SIG-M5 treated with dmso at 0.1 percent for 504 hours (cell line): Measurements from ENCODE around the gene OR6C6.
"Not testable (repeated sequence)": the region's sequence is repeated elsewhere in the genome, so short reads cannot be mapped to it uniquely, and the experiment has no call there.

Source experiments
- DNase-seq: peaks from one replicate; lab custom pipeline; 2025; ENCODE audit not compliant: unreplicated experiment; lab: John Stamatoyannopoulos, UW

OR6C6 gene

DNA sequence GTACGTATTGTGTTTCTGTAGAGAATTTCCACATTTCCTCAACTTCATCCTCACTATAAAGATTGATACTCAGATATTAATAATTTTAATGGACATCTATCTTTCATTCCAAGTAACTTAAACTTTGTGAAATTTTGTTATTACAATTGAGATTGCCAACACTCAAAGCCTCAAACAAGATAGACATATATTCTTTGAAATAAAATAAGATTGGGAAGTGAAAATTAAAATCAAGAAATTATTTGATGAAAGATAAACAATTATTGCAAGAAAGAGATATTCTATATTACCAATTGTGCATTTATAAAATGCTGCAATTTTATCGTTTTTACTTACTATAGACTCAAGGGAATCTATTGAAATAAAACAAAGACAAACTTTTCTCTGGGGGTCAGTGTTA, at the start of gene OR6C6:
OR6C6 (minus strand) TSS at position 101 of the 400 bp plus-strand sequence. CDS start 1,337 bp downstream, outside the sequence.
- no peak for DNase-seq

DNA sequence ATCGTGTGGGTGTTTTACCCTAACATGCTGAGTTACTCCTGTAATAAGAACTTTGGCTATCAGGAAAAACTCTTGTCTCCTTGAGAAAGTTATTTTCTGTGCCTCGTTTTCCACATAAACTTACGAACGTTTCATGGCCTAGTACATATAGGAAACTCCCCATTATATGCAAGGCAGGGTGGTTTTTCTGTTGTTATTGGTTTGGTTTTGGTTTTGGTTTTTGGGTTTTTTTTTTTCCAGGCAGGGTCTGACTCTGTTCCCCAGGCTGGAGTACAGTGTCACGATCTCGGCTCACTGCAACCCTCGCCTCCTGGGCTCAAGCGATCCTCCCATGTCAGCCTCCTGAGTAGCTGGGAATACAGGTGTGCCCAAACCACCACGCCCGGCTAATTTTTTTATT, 39.6 kb upstream of the OR6C6 start:
- no peak for DNase-seq

DNA sequence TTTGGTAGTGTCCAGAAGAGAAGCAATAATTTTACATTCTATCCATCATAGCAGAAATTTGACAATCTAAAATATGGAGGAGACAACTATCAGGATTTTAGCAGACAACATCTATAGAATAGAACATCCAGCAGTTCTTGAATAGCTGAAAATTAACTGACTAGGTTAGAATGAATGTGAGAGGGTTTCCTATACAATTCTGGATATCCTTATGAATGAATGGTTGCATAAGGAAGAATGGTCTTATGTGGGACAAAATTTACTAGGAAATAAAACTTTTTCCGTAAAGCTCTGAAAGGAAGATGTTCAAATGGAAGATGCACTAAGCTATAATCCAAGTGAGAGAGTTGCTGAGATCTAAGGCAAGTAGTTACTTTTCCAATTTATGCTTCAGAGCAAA, 34.1 kb upstream of the OR6C6 start, which contains the start of gene OR6C3:
OR6C3 (plus strand) TSS at position 301 of the 400 bp plus-strand sequence. CDS start 955 bp downstream, outside the sequence.
- DNase-seq, result no peak

DNA sequence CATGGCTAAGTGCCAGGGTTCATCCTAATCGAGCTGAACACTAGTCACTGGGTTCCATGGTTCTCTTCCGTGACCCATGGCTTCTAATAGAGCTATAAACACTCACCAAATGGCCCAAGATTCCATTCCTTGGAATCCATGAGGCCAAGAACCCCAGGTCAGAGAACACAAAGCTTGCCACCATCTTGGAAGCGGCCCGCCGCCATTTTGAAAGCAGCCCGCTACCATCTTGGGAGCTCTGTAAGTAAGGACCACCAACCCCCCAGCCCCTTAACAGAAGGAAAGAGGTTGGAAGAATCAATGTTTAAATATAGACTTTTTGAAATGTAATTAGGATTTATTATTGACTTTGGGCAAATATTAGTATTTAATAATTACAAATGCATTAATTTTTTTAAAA, 29.4 kb upstream of the OR6C6 start:
- not testable (repeated sequence) for DNase-seq

DNA sequence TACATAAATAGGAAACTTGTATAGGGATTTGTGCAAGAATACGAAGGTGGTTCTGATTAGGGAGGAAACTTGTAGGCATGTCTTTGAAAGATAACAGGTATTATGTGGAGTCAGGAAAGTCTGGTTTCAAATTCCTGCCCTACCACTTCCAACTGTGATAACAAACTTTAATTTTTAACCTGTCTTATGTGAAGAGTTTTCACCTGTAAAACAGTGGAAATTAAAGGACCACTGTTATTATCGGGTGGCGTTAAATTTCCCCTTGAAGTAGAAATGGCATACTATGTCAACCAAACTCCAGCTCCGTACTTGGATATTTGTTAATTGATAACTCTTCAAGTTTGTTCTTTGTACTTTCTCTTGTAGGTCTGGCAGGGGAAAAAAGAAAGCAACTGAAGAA, 23.8 kb upstream of the OR6C6 start:
- DNase-seq, result no peak

DNA sequence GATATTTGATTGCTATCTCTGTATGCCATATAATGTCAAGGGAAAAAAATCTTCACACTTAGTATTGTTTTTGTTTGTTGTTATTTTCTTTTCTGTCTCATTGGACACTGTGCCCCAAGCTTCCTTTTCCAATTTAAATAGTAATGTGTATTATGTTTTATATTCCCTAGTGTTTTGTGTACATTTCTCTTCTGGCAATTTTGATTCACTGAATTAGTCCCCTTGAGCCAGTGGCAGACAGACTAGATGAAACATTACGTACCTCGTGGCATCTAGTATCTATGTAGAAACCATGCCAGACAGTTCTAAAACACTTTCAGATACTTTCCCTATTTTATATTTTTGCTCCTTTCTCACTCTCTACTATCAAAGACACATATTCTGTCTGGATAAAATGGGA, 17.7 kb upstream of the OR6C6 start, which contains the start of gene OR6C1:
OR6C1 (plus strand) TSS at position 301 of the 400 bp plus-strand sequence. CDS start 6,257 bp downstream, outside the sequence.
- no peak for DNase-seq

DNA sequence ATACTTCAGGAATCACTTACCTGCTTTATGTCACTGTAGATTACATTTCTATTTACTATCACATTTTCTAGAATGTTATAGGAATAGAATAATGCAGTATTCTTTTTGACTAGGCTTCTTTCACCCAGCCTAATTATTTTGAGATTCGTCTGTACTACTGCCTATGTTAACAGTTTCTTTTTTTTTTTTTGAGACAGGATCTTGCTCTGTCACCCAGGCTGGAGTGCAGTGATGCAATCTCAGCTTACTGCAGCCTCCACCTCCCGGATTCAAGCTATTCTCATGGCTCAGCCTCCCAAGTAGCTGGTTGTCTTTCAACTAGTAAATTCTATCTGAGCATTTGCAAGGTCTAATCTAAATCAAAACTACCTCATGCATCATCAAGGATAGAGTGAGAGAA, 6.4 kb downstream of the OR6C6 start:
- DNase-seq, result no peak

DNA sequence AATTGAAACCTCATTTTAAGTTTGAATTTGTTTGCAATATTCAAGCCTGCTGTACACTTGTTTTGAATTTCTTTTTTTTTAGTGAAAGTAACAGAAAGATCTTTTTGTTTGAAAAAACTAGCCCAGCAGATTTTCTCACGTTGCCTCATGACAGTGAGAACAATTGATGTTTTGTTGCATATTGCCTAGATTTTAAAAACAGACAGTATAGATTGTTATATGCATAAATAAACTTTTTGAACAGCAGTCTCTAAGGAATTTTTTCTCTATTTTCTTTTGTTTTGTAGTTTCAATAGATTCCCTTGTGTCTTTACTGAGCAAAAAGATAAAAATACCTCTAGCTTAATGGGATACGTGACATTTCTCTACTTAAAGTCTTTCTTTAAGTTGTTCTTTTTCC, 15.4 kb downstream of the OR6C6 start:
- no peak for DNase-seq

DNA sequence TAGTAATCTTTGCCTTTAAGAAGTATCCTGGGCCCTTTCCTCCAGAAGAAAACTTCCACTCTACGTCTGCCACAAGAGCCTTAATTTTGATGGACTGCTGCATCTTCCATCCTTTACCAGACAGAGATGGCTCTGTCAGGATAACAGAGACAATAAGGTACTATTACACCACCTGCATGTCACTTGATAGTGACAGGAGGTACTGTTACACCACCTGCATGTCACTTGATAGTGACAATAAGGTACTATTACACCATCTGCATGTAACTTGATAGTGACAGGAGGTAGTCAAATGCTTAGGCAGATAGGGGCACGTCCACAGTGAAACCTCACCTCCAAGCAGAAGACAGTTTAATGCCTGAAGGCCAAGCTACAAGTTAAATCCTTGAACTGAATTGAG, 38.1 kb downstream of the OR6C6 start:
- DNase-seq, result no peak

DNA sequence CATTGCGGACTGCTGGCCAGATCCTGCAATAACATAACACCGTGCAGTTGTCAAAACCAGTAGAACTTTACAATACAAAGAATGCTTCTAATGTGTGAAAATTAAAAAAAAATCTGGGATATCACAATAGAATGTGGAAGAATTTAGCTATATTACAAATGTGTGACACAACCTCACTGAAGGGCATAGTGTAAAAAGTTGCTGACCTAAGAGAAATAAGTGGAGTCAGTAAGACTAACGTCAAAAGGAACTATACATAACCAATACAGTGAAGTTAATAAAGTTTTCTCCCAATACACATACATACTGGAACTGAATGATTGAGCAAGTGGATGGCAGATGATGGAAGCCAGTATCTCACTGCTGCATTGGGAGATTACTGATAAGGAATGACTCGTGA, 39.5 kb downstream of the OR6C6 start:
- no peak for DNase-seq

DNA sequence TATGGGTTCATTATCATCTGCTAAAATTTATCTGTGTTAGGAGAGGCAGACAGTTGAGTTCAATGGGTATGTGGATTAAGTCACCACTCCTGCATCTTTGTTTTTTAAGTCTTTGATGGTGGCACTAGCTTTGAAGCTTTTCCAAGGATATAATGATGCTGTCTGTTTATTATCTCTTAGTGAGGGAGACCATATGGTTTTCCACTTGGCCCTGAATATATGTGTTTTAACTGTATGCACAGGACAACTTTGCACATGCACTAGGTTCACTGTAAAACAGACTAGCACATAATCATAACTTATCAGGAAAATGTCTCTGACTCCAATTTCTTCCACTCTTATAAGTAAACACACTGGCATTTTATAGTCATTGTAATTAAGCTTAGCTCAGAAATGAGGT, 43.1 kb downstream of the OR6C6 start:
- no peak for DNase-seq

DNA sequence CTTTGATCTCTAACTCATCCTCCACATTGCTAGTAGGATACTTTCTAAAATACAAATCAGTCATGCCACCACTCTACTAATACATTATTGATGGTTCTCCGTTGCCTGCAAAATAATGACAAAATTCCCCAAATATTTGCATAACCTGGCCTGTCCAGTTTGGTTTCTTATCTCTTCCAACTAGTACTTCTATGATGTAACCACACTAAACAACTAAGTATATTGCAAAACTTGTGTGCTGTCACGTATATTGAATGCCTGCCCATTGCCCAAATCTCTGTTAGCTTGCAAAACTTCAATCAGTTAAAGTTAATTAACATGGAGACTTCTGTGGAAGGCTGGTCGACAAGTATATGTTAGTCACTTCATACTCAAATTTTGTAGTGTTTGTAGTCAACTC, 45.4 kb downstream of the OR6C6 start:
- no peak for DNase-seq

DNA sequence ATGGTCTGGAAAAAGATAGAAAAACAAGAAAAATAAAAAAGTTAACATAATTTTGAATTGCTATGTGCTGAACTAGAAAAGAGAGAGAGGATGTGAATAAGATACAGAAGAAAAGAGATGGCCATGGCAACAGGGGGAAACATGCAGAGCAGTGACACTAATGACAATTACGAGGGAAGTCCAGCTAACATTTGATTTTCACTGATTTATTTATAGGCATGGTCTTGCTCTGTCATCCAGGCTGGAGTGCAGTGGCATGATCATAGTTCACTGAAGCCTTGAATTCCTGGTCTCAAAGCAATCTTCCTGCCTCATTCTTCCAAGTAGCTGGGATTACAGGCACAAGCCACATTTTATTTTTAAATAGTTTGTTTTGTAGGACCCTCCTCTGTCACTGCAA, 50.2 kb downstream of the OR6C6 start:
- DNase-seq, result no peak

DNA sequence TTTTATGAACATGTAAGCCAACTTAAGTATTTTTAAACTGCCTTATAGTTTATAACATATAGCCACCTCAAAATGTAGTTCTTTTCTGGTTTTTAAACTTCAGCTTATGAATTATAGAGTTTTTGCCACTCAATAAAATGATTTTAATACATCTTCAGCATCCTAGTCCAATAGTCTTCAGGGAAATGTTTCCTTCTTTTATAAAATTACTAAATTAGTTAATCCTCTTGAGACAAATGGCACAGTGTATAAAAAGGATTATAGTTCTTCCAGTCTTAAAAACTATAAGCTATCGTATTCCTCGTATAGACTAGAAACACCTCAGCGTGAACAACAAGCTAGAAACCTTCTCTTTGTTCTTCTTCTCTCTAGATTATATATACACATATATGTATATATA, 52.1 kb downstream of the OR6C6 start, which contains the start of gene OR6C74:
OR6C74 (plus strand) TSS at position 301 of the 400 bp plus-strand sequence. CDS start 2,679 bp downstream, outside the sequence.
- DNase-seq, result no peak
